Inflammatory macrophage (primary cell): ENCODE results near the gene PRKAR1B.

Experiments used
- DNase-seq, 2 donors: peaks; one replicate each; pipeline ENCODE4 v3.0.0-alpha.2; 2020 to 2022

Gene PRKAR1B

DNA sequence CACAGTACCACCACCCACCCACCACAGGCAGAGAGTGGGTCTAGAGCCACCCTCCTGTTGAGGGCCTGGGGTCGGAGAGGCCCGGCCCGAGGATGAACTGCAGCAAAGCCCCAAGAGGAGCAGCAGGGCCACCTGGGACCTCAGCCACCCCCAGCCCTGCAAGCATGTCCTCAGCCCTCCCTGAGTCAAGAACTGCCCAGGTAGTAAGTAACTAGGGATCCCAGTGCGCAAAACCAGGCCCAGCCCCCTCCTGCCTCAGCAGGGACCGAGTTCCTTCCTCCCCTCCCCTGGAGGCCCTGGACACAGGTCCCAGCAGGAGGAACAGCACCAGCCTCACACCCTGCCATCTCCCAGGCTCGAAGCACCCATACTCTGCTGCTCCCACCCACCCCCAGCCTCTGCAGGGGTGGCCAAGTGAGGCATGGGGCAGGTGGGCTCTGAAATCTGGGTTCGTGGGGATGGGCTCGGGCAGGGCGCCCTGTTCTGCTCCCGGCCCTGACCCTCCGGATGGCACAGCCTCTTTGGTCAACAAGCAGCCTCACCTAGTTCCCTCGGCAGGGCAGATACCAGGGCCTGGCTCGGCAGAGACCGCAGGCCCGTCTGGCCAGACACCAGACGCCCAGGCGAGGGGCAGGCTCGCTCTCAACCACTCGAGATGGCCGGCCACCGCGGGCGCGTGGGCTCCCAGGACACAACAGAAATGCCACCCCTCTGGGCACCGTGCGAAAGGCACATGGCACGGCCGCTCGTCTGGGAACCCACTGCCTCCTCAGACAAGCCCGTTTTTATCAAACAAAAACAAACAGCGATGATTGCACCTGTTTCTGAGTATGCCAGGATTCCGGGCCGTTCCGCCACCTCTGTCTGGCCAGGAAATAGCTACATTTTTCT, 222.6 kb downstream of the PRKAR1B start:
- DNase-seq, result no peak

DNA sequence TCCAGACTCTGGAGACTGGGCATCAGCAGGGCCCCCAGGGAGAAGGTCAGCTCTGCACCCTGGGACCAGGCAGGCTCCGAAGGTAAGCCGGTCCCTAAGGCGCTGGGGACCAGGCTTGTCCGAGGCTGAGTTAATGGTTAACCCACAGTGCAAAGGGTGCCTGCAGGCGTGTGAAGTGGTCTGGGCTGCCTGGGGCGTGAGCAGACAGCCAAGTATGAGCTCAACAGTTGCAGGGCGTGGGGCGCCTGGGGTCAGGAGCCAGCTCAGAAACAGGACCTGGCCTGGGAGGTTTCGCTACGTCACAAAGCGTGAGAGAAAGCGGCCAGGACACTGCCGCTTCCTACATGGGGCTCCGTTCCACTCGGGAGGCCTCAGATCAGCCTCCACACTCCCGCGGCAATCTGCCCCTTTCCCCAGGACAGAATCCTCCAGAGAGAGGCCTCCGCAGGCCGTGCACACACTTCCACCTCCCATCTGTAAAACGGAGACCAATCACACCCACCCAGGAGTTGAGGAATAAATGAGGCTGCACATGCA, 223.4 kb downstream of the PRKAR1B start:
- DNase-seq, result no peak

DNA sequence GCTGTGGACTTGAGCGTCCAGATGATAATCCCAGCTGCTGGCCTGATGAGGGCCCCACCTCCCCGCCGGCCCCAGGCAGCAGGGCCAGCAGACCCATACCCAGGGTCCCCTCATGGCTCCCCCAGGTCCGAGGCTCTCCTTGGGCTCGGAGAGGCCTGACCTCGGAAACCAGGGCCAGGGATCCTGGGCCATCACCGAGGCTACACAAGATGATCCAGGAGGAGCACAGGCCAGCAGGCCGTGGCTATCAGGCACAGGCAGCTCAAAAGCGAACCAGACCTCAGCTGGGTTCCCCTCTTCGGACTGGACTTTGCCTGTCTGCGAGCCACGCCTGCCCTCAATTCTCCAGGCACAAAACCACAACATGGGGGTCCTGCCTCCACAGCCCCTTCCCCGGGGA, 224.8 kb downstream of the PRKAR1B start:
- no peak for DNase-seq

DNA sequence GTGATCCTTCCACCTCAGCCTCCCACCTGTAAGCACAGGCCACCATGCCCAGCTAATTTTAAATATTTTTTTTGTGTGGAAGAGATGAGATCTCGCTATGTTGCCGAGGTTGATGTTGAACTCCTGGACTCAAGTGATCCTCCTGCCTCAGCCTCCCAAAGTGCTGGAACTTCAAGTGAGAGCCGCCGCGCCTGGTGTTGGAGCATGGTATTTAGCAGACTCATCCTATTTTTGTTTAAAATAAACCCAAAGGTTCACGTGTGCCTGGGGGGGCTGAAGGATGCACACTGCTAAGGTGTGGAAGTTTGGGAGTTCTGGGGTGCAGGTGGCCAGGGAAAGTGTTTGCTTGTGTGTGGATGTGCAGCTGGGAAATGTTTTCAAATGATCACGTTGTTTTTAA, 225.6 kb downstream of the PRKAR1B start:
- no peak for DNase-seq

DNA sequence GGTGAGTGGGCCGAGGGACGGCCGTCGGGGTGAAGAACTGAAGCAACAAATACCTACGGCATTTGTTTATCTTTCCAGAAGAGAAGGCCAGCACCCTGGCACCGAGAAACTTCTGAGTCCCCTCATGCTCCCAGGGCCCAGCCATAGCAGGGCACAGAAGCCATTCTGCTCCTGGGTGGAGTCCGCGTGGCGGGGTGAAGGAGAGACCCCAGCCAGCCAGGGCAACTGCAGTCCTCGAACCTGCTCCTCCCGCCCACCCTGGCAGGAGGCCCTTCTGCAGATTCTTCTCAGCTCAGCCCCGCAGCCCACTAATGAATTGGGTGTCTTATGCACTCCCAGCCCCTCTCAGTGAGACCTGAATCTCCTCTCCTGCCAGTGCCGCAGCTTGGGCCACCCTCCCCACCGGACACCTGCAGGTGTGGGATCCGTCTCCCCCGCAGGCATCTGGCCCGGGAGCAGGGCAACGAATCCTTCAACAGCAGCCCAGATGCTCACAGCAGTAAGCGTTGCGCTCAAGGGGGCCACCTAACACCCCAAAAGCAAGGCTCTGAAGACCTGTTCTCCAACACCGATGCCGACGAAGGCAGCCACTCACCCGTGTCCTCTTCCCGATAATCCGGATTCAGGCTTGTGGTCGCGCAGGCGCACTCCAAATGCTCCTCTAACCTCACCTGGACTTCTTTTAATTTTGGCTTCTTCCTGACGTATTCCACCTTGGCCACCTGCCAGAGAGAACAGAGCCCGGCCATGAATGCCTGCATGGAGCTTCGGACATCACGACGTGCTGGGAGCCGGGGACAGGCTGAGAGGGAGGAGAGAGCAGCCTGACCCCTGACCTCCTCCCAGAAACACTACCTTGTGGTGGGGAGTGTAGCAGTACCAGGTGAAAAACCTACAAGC, 226.3 kb downstream of the PRKAR1B start:
- no peak for DNase-seq

DNA sequence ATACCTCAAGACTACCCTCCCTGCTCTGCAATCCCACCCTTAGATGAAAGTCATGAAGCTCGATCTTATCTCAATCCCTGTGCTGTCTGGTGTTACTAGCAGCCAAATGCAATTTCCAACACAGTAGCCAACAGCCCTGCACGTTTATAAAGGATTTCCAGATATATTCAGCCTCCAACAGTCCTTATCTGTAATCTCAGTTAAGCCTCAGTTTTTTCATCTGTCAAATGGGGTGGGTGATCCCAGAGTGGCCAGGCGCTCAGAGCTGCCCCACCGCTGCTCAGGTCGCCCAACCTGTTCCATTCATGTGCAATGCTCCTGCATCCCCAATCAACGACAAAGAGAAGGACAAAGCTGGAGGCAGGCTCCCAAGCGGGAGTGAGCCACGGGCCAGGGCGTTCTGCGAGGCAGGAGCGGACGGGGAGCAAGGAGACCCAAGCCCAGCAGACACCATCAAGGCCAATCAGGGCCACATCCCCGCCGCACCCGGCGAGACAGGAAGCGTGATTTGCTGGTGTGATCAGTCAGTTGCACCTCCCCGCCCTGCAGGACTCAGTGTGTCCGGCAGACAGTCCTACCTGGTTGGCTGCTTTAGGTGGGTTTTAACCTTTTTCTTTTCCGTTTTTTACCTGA, 227.1 kb downstream of the PRKAR1B start:
- DNase-seq, result no peak
